ENCODE results near the gene YLPM1.

Gene YLPM1

GRCh38 chr14:74860899-74861733 lies 98.0 kb downstream of the YLPM1 start (continued):
- TF ChIP-seq ZNF513 (tag by site-specific recombination; IDR thresholded peaks at IDR 0.05) (no peak), ZNF26 (tag by site-specific recombination; IDR thresholded peaks at IDR 0.05) (no peak), KLF9 (tag by site-specific recombination; IDR thresholded peaks at IDR 0.05; ENCODE audit: low read depth) (no peak), ZFP69B (tag by site-specific recombination; IDR thresholded peaks at IDR 0.05) (peak; percentile 67), ZNF146 (tag by site-specific recombination; IDR thresholded peaks at IDR 0.05) (no peak), ZNF362 (tag by site-specific recombination; IDR thresholded peaks at IDR 0.05) (no peak), ZNF510 (tag by site-specific recombination; IDR thresholded peaks at IDR 0.05; ENCODE audit: insufficient replicate concordance) (no peak), ZNF394 (tag by site-specific recombination; IDR thresholded peaks at IDR 0.05; ENCODE audit: borderline replicate concordance) (no peak), ZNF843 (tag by site-specific recombination; IDR thresholded peaks at IDR 0.05) (no peak), ZNF175 (tag by site-specific recombination; IDR thresholded peaks at IDR 0.05) (no peak), ZNF558 (tag by site-specific recombination; IDR thresholded peaks at IDR 0.05) (no peak), PRDM10 (tag by site-specific recombination; IDR thresholded peaks at IDR 0.05) (no peak)

GRCh38 chr14:74861734-74862090 lies 98.6 kb downstream of the YLPM1 start:
- Histone ChIP-seq H3K4me1 (ENCODE audit: control insufficient read depth, insufficient read depth, low read length) (no peaks in the 10 kb centered on the region), H3K36me3 (ENCODE audit: control insufficient read depth in 2 of 2, insufficient read depth in 1 of 2, low read length in 2 of 2) (no peaks in the 10 kb centered on the region), H3K9me3 (ENCODE audit: control insufficient read depth, insufficient read depth, low read depth, low read length) (no peaks in the 10 kb centered on the region), H3K27ac (ENCODE audit: extremely low read depth, low read depth, low read length) (no peak overlapping the region), H3K4me3 (ENCODE audit: low read depth, low read length) (no peak overlapping the region)
- CTCF ChIA-PET, result interaction anchor here (0.6 to 10.8 kb wide), 21 partner anchors 10 to 442 kb away, joined by 3 to 195 read pairs (median 12); partner anchors contain the start of genes DLST and PROX2
- POLR2A ChIA-PET, result interaction anchor here (1.2 kb wide), 1 partner anchor 45 kb away, joined by 9 read pairs; no protein-coding TSS in a partner anchor
- no peak for TF ChIP-seq PRDM1 (tag by site-specific recombination; IDR thresholded peaks at IDR 0.05)
- TF ChIP-seq ZNF175 (tag by site-specific recombination; IDR thresholded peaks at IDR 0.05), result no peak
- no peak for TF ChIP-seq ZNF521 (tag by site-specific recombination; IDR thresholded peaks at IDR 0.05)
- TF ChIP-seq PRDM2 (tag by site-specific recombination; IDR thresholded peaks at IDR 0.05; ENCODE audit: borderline replicate concordance), result no peak
- no peak for TF ChIP-seq PRDM10 (tag by site-specific recombination; IDR thresholded peaks at IDR 0.05)
- no peak for TF ChIP-seq ZNF48 (tag by site-specific recombination; IDR thresholded peaks at IDR 0.05)

All from HEK293 (cell line).